ENCODE results near the gene C1GALT1C1. TPM values are rescaled to one million over a fixed set of nuclear protein-coding genes. Genes with fewer than 3 reads are reported as not detected.

C1GALT1C1 gene
- total RNA-seq, 1 experiment from 2014 or later, result 15.4 TPM

GRCh38 chrX:120629667-120630537, at the start of gene C1GALT1C1 (continued):
- TF ChIP-seq, protein P1, sequence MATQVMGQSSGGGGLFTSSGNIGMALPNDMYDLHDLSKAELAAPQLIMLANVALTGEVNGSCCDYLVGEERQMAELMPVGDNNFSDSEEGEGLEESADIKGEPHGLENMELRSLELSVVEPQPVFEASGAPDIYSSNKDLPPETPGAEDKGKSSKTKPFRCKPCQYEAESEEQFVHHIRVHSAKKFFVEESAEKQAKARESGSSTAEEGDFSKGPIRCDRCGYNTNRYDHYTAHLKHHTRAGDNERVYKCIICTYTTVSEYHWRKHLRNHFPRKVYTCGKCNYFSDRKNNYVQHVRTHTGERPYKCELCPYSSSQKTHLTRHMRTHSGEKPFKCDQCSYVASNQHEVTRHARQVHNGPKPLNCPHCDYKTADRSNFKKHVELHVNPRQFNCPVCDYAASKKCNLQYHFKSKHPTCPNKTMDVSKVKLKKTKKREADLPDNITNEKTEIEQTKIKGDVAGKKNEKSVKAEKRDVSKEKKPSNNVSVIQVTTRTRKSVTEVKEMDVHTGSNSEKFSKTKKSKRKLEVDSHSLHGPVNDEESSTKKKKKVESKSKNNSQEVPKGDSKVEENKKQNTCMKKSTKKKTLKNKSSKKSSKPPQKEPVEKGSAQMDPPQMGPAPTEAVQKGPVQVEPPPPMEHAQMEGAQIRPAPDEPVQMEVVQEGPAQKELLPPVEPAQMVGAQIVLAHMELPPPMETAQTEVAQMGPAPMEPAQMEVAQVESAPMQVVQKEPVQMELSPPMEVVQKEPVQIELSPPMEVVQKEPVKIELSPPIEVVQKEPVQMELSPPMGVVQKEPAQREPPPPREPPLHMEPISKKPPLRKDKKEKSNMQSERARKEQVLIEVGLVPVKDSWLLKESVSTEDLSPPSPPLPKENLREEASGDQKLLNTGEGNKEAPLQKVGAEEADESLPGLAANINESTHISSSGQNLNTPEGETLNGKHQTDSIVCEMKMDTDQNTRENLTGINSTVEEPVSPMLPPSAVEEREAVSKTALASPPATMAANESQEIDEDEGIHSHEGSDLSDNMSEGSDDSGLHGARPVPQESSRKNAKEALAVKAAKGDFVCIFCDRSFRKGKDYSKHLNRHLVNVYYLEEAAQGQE (IDR thresholded peaks at IDR 0.05; ENCODE audit: low read depth), result no peak
- TF ChIP-seq POLR2A (IDR thresholded peaks at IDR 0.05; ENCODE audit: borderline replicate concordance, extremely low read depth, insufficient read depth, insufficient read length) (peak; percentile 47), YY1 (IDR thresholded peaks at IDR 0.05; ENCODE audit: extremely low read depth, insufficient replicate concordance, low read depth, low read length) (no peak), SP1 (IDR thresholded peaks at IDR 0.05; ENCODE audit: low read depth) (peak; percentile 39; the same call in 1 of the 2 replicates)
- TF ChIP-seq, protein P2, sequence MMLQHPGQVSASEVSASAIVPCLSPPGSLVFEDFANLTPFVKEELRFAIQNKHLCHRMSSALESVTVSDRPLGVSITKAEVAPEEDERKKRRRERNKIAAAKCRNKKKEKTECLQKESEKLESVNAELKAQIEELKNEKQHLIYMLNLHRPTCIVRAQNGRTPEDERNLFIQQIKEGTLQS (IDR thresholded peaks at IDR 0.05), result no peak

- H3K79me2 ChIP-seq (ENCODE audit: insufficient read depth, low read length), result no peaks in the 10 kb centered on the region
- POLR2A ChIA-PET, result no interaction called here
- CTCF ChIA-PET, result no interaction called here
- H3K4me2 ChIP-seq (ENCODE audit: low read length), result no peak overlapping the region
- H3K9me3 ChIP-seq (ENCODE audit: control insufficient read depth in 1 of 2, insufficient read depth in 1 of 2, low read depth in 1 of 2, low read length in 2 of 2), result no peaks in the 10 kb centered on the region
- no peak for TF ChIP-seq RAD21 (IDR thresholded peaks at IDR 0.05; ENCODE audit: low read depth)
- no peak for TF ChIP-seq POLR2A (IDR thresholded peaks at IDR 0.05; ENCODE audit: borderline replicate concordance, extremely low read depth, insufficient read depth, insufficient read length)
- TF ChIP-seq ELF1 (IDR thresholded peaks at IDR 0.05; ENCODE audit: borderline replicate concordance, low read depth), result no peak
- TF ChIP-seq CTCF (IDR thresholded peaks at IDR 0.05 in 2 of 3, conservative IDR thresholded peaks at IDR 0.05 in 1 of 3; ENCODE audit: borderline replicate concordance in 1 of 3, insufficient read depth in 1 of 3, low read depth in 2 of 3, low read length in 2 of 3), result no peak
- TF ChIP-seq SIN3A (IDR thresholded peaks at IDR 0.05; ENCODE audit: low read depth), result no peak
- no peak for TF ChIP-seq ZFX (IDR thresholded peaks at IDR 0.05)
- TF ChIP-seq SRF (IDR thresholded peaks at IDR 0.05; ENCODE audit: low read depth), result no peak
- no peak for TF ChIP-seq EZH2 (IDR thresholded peaks at IDR 0.05)
- TF ChIP-seq, protein P2 (IDR thresholded peaks at IDR 0.05), result no peak
- TF ChIP-seq JUND (IDR thresholded peaks at IDR 0.05), result no peak
- BruUV-seq (replicated peaks), result no TSS peak
- H3K9ac ChIP-seq (ENCODE audit: low read length), result no peak overlapping the region
- H3K27me3 ChIP-seq (ENCODE audit: insufficient read depth, low read length), result no peaks in the 10 kb centered on the region
- RAD21 ChIA-PET (ENCODE audit: low non-redundant PET in 1 of 2, low total read pairs in 2 of 2, uncharacterized antibody in 2 of 2, unreplicated experiment in 2 of 2), result no interaction called here
- H2AFZ ChIP-seq (ENCODE audit: low read depth, low read length, poor library complexity, severe bottlenecking), result no peak overlapping the region
- H3K27ac ChIP-seq (ENCODE audit: low read depth, low read length), result no peak overlapping the region
- no peaks in the 10 kb centered on the region for H4K20me1 ChIP-seq (ENCODE audit: insufficient read depth)
- H3K36me3 ChIP-seq (ENCODE audit: control insufficient read depth in 1 of 2, insufficient read depth in 2 of 2, low read length in 2 of 2), result no peaks in the 10 kb centered on the region
- peaks cover 0 to 9% of the 10 kb centered on the region in 2 experiments; a peak in 2 of 4 replicates for H3K4me1 ChIP-seq (ENCODE audit: control insufficient read depth in 1 of 2, insufficient read depth in 2 of 2, low read length in 2 of 2)
- DNase-seq (ENCODE audit: low read depth, low spot score) (no peak), ATAC-seq (no peak)
- H3K9me2 ChIP-seq (ENCODE audit: insufficient read depth), result no peaks in the 10 kb centered on the region
- H3K4me3 ChIP-seq (replicated peaks in 1 of 2; ENCODE audit: low read depth in 1 of 2, low read length in 2 of 2), result no peak overlapping the region
- intact Hi-C loops (cut with micrococcal nuclease), result no loop called here
Observed at GRCh38 chrX:120677004-120677652, 47.3 kb upstream of the C1GALT1C1 start.
